Lung (tissue), 12 donors: ENCODE measurements around the gene PM20D1. TPM values are rescaled to one million over a fixed set of nuclear protein-coding genes. Genes with fewer than 3 reads are reported as not detected.
A peak's percentile ranks its signal among the peaks of the same experiment; 100 is the strongest.

Experiments used
- ATAC-seq: fragments of 200-7000 bp; cut with Tn5 transposase; one replicate; pipeline ENCODE4 v1.9.1; 2020; ENCODE audit warnings: moderate number of reproducible peaks; ENCODE audit not compliant: insufficient read depth, low FRiP score
- DNase-seq, 3 donors: peaks; one replicate each; pipeline ENCODE4 v3.0.0-alpha.2; 2013 to 2017
- H3K27ac ChIP-seq, 2 donors: one replicate each; pipeline ENCODE4 v1.5.1; 2013; ENCODE audit warnings: mild to moderate bottlenecking in 2 of 2, moderate library complexity in 2 of 2, control low read depth in 1 of 2, inconsistent platforms in 1 of 2, low read depth in 1 of 2, low read length in 1 of 2
- H3K27me3 ChIP-seq, 3 donors: one replicate each; pipeline ENCODE4 v1.5.1; 2013; ENCODE audit warnings: low read length in 2 of 3; ENCODE audit not compliant: control insufficient read depth in 3 of 3, insufficient read depth in 3 of 3
- H3K36me3 ChIP-seq, 4 donors: one replicate each; pipeline ENCODE4 v1.5.1; 2013; ENCODE audit warnings: low read length in 4 of 4, mild to moderate bottlenecking in 1 of 4, moderate library complexity in 1 of 4; ENCODE audit not compliant: control insufficient read depth in 4 of 4, insufficient read depth in 4 of 4
- H3K4me1 ChIP-seq, 5 donors: one replicate each; pipeline ENCODE4 v1.5.1; 2013; ENCODE audit warnings: low read length in 5 of 5, mild to moderate bottlenecking in 2 of 5, moderate library complexity in 1 of 5; ENCODE audit not compliant: control insufficient read depth in 5 of 5, insufficient read depth in 5 of 5
- H3K4me3 ChIP-seq: one replicate; pipeline ENCODE4 v1.5.1; 2013; ENCODE audit warnings: mild to moderate bottlenecking, control low read depth, moderate library complexity
- H3K9ac ChIP-seq, 2 donors: one replicate each; pipeline ENCODE4 v1.5.1; 2013; ENCODE audit warnings: low read length in 2 of 2, control low read depth in 1 of 2; ENCODE audit not compliant: insufficient read depth in 1 of 2
- H3K9me3 ChIP-seq, 4 donors: one replicate each; pipeline ENCODE4 v1.5.1; 2013; ENCODE audit warnings: low read length in 3 of 4, mild to moderate bottlenecking in 1 of 4, moderate library complexity in 1 of 4; ENCODE audit not compliant: control insufficient read depth in 4 of 4, insufficient read depth in 3 of 4
- CTCF ChIP-seq: IDR thresholded peaks from 2 replicates; pipeline ENCODE4 v1.5.1; 2012; ENCODE audit warnings: mild to moderate bottlenecking; ENCODE audit errors: control extremely low read depth, extremely low read depth
- WGBS, 2 donors: extraction: QIAGEN DNeasy Blood & Tissue Kit; methylation state at CpG; one replicate each; pipeline ENCODE4 v1.1.7; 2013; 5-methylcytosine and 5-hydroxymethylcytosine counted together
- polyA plus RNA-seq, 2 donors: library from polyadenylated mRNA; stranded (reverse); fragments of 200-250 nt; gene quantifications; one replicate each; pipeline ENCODE4 v1.2.1, GENCODE V29; 2013
- total RNA-seq, 2 donors: library from RNA; depleted of rRNA in 1 of 2; stranded (reverse); fragments of >200 nt in 1 of 2; gene quantifications; one replicate each; pipeline ENCODE4 v1.2.1, GENCODE V29; 2014 to 2021
- donor health status: control.
- donor health status: control.
- donor health status: Bipolar disorder and iron deficiency.
- donor health status: healthy.
- donor health status: DM: yes; HTN: yes; CAD: no.

PM20D1 gene
- total and polyA plus RNA-seq, 4 donors = 0.06 to 0.48 (median 0.28) TPM; not detected in 1

- Histone ChIP-seq H3K27me3 (no peaks in the 10 kb centered on the region), H3K4me3 (no peak overlapping the region), H3K27ac (no peak overlapping the region), H3K36me3 (peaks cover 17 to 33% (median 25%) of the 10 kb centered on the region in 4 donors), H3K4me1 (no peaks in the 10 kb centered on the region), H3K9me3 (no peaks in the 10 kb centered on the region), H3K9ac (no peak overlapping the region)
- WGBS, 2 donors = 84 to 86% methylated on average over 8 of the region's 8 CpGs
- DNase-seq (no peak), ATAC-seq (no peak)
- TF ChIP-seq CTCF = no peak
Measured at GRCh38 chr1:205792481-205792881, 57.5 kb downstream of the PM20D1 start.

GRCh38 chr1:205791568-205792180 is 58.3 kb downstream of the PM20D1 start:
- Histone ChIP-seq H3K9me3 (no peaks in the 10 kb centered on the region), H3K9ac (no peak overlapping the region), H3K27me3 (no peaks in the 10 kb centered on the region), H3K27ac (peak overlapping the region in 1 of 2 donors; percentile 32), H3K4me3 (no peak overlapping the region), H3K4me1 (no peaks in the 10 kb centered on the region), H3K36me3 (peaks cover 9 to 25% (median 18%) of the 10 kb centered on the region in 4 donors)
- 66 to 77% methylated on average over 5 of the region's 5 CpGs for WGBS, 2 donors
- TF ChIP-seq CTCF = peak; percentile 65
- ATAC-seq (no peak), DNase-seq (peak; percentile 55 to 65 (median 61))

GRCh38 chr1:205787287-205787916 is 62.5 kb downstream of the PM20D1 start:
- Histone ChIP-seq H3K27me3 (no peaks in the 10 kb centered on the region), H3K36me3 (peaks cover 3 to 9% (median 4%) of the 10 kb centered on the region in 4 donors), H3K27ac (peak overlapping the region in 1 of 2 donors; percentile 71), H3K4me3 (no peak overlapping the region), H3K4me1 (peaks cover 0 to 8% (median 0%) of the 10 kb centered on the region in 5 donors), H3K9me3 (no peaks in the 10 kb centered on the region), H3K9ac (no peak overlapping the region)
- DNase-seq = no peak
- no peak for TF ChIP-seq CTCF
- 87 to 88% methylated on average over 10 of the region's 10 CpGs for WGBS, 2 donors
- no peak for ATAC-seq
